Measurements from ENCODE around the gene SIRPA.

GRCh38 chr20:1949347-1950100, 54.3 kb downstream of the SIRPA start:
- no peak for TF ChIP-seq CTCF (IDR thresholded peaks at IDR 0.05; ENCODE audit: insufficient read depth, low read length)
- TF ChIP-seq POLR2AphosphoS5 (IDR thresholded peaks at IDR 0.05; ENCODE audit: low read depth) = no peak
- no peak for TF ChIP-seq GABPA (IDR thresholded peaks at IDR 0.05; ENCODE audit: low read depth)

Data from HL-60 (cell line).